AG04449 (cell line): ENCODE results near the gene ATF3.

Experiments used
- CTCF ChIA-PET: fragments of 350-600 bp; formaldehyde crosslinking; extraction: SDS; loops from one replicate; lab custom pipeline; 2021; ENCODE audit warnings: antibody characterized with exemption; lab: Yijun Ruan, JAX
- POLR2A ChIA-PET: fragments of 400-600, 350-600 bp; formaldehyde crosslinking; extraction: SDS; loops from one replicate; lab custom pipeline; 2020; ENCODE audit warnings: antibody characterized with exemption, inconsistent platforms; lab: Yijun Ruan, JAX
- DNase-seq: peaks from one replicate; pipeline ENCODE4 v3.0.0-alpha.2; 2010; ENCODE audit warnings: low read depth, low spot score
- H3K4me3 ChIP-seq: 2 replicates; pipeline ENCODE4 v1.5.1; 2011; ENCODE audit warnings: low read depth, mild to moderate bottlenecking, control low read depth, low read length
- TF ChIP-seq, protein P1 (sequence below): IDR thresholded peaks from one replicate; pipeline ENCODE4 v1.5.1; 2011; ENCODE audit warnings: mild to moderate bottlenecking, moderate library complexity, low read length, control low read depth, inconsistent platforms; ENCODE audit not compliant: insufficient read depth; ENCODE audit errors: missing control alignments

Gene ATF3

DNA sequence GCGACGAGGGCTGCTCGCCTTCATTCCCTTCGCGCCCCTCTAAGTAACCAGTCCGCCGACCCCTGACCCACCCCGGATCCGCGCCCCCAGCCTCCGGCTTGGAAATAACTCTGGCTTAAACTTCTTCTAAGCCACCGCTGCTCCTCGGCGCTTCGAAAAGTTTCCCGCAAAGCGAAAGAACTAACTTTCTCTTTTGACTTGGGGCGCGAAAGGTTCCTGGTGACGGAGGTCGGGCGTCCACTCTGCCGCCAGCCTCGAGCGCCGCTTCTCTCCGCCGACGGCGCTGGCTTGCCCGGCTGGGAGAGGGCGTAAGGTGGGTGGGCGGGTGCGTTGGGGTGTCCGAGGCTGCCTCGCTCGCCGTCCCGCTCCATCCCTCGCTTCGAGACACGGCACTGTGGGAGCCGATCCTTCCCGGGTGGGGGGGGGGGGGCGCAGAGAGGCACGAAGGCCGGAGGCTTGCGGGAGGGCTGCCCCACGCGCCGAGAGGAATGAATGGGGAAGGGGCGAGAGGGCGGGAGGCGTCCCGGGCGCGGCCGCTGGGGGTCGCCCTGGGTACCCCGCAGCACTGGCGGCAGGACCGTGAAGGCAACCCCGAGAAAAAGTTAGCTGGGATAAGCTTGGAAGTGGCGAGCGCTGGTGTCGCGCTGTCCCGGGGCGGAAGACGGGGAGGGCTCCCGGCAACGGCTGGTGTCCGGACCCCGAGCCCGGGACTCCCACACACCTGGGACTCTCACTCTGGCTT is 569 bp downstream of the ATF3 start:
- DNase-seq = no peak
- TF ChIP-seq, protein P1, sequence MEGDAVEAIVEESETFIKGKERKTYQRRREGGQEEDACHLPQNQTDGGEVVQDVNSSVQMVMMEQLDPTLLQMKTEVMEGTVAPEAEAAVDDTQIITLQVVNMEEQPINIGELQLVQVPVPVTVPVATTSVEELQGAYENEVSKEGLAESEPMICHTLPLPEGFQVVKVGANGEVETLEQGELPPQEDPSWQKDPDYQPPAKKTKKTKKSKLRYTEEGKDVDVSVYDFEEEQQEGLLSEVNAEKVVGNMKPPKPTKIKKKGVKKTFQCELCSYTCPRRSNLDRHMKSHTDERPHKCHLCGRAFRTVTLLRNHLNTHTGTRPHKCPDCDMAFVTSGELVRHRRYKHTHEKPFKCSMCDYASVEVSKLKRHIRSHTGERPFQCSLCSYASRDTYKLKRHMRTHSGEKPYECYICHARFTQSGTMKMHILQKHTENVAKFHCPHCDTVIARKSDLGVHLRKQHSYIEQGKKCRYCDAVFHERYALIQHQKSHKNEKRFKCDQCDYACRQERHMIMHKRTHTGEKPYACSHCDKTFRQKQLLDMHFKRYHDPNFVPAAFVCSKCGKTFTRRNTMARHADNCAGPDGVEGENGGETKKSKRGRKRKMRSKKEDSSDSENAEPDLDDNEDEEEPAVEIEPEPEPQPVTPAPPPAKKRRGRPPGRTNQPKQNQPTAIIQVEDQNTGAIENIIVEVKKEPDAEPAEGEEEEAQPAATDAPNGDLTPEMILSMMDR = peak; percentile 80
- POLR2A ChIA-PET = interaction anchor here (0.5 to 2.3 kb wide), 24 partner anchors 8 to 379 kb away, joined by 3 to 42 read pairs (median 6); partner anchors contain the start of genes NENF, NSL1 and TATDN3
- CTCF ChIA-PET = interaction anchor here (0.7 to 1.5 kb wide), 8 partner anchors 10 to 154 kb away, joined by 3 to 6 read pairs (median 4); no protein-coding TSS in a partner anchor
- H3K4me3 ChIP-seq = peak overlapping the region; percentile 82

DNA sequence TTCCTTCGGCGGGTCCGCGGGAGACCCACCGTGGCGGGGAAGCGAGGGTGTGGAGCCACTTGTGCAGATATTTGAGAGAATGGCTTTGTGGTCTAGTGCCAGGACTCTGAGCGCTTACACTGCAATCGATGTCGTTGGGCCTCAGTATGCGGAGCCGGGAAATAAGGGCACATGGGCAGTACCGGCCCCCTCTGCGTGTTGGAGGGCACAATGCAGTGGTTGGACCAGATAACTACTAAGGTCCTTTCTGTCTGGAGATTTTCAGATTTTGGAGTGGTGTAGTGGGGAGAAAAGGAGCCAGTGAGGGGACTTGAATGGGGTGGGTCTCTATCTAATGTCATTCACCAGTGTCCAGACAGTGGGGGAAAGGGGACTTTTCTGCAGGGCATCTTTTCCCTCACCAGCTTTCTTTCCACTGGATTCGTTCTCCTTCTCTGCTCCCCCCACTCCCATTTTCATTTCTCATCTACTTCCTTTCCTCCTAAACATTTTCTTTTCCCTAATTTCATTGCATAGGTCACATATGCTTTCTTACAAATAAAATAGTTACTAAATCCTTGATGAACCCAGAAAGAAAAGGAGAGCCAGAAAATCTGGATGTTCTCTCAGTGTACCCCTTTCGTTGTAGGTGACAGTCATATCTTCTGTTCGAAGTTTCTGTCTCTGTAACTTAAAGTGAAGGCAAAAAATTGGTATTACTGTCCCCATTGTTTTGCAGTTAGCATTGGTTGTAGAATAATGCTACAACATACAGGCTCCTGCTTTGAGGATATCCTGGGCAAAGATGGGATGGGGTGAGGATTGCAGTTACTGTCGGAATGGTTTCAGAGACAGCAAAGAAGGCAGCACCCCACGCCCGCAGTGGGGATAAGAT is 1.4 kb downstream of the ATF3 start:
- TF ChIP-seq, protein P1 = no peak
- POLR2A ChIA-PET = interaction anchor here (0.7 to 2.3 kb wide), 6 partner anchors 8 to 133 kb away, joined by 3 to 42 read pairs (median 9); no protein-coding TSS in a partner anchor
- no peak for DNase-seq
- peak overlapping the region; percentile 82 for H3K4me3 ChIP-seq
- CTCF ChIA-PET = interaction anchor here (0.7 to 1.2 kb wide), 5 partner anchors 9 to 135 kb away, joined by 3 to 6 read pairs (median 4); no protein-coding TSS in a partner anchor

DNA sequence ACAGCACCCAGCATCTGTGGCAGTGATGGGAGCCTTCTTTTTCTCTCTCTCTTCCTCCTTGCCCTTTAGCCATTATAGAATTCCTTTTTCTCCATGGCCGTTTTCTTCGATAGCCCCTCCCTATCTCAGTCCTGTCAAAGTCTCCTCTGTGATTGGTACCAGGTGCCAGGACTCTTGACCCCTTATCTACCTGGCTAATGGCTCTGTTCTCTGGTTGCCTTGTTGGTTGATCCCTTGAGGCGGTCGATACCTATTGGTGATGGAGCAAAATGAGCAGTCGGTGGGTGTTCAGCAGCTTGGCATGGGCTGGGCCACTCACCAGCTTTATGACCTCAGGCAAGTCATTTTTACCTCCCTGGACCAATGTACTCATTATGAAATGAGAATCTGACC is 2.0 kb downstream of the ATF3 start:
- TF ChIP-seq, protein P1 = no peak
- H3K4me3 ChIP-seq = peak overlapping the region; percentile 82
- CTCF ChIA-PET = interaction anchor here (0.8 to 1.3 kb wide), 5 partner anchors 12 to 135 kb away, joined by 3 to 4 read pairs (median 3); no protein-coding TSS in a partner anchor

DNA sequence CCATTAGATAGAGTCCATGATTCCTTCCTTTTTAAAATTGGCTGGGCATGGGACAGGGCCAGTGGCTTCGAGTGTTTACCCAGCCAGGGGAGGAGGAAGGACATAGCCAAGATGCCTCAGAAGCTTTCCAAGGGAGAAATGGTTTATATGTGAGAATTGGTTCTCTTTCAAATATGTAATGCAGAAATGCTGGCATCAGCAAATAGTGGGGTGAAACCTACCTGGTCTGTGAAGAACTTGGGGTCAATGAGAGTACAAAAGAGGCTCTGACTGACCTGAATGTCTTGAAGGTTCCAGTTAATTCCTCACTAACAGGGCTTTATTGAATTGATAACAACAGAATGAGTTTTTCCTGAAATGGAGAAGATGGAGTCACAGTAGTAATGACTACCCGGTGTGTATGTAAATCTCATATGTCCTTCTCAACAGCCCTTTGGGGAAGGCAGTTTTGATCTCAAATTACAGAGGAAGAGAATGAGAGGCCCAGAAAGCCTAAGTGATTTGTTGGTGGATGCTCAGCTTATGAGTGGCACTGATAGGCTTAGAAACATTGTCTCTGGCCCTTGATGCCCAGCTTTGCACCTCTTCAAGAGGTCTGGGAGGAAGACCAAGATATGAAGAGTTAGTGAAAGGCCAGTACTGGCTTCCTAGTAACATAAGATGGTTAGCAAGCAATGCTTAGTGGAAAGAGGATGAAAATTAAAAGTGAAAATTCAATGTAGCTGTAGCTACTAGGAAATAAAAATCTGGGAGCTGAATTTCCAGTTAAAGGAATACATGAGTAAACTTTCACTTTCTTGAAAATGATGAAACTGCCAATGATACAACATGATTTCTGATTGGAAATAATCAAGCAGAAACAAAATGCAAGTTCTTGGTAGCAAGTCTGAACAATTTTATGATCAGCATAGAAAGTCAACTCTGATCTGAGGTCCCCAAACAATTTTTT is 2.7 kb downstream of the ATF3 start:
- no peak for DNase-seq
- TF ChIP-seq, protein P1 = no peak
- H3K4me3 ChIP-seq = no peak overlapping the region
- ChIA-PET CTCF (interaction anchor here (0.8 to 1.9 kb wide), 10 partner anchors 11 to 549 kb away, joined by 3 to 8 read pairs (median 4); no protein-coding TSS in a partner anchor), POLR2A (interaction anchor here (0.6 to 1.3 kb wide), 2 partner anchors 27 to 147 kb away, joined by 3 read pairs; no protein-coding TSS in a partner anchor)

More for the DNA sequence above, 2.0 kb downstream of the ATF3 start:
- POLR2A ChIA-PET = no interaction called here
- no peak for DNase-seq
